Gastrocnemius medialis (tissue), 4 donors: ENCODE results near the gene MNAT1.

ENCODE experiments used
- CTCF ChIP-seq, 5 experiments: fragments of 450-650 bp in 3 of 5; fragments of 200-600 bp in 2 of 5; sonication (generic) in 2 of 5; IDR thresholded peaks in 4 of 5; conservative IDR thresholded peaks in 1 of 5; 1 replicate in 4 of 5; 2 replicates in 1 of 5; pipeline ENCODE4 v1.5.1; 2016 to 2019; ENCODE audit warnings: antibody characterized with exemption in 5 of 5, mild to moderate bottlenecking in 3 of 5, moderate library complexity in 3 of 5
- POLR2A ChIP-seq, 2 donors: fragments of 450-650 bp; IDR thresholded peaks; one replicate each; pipeline ENCODE4 v1.6.1; 2017; ENCODE audit warnings: antibody characterized with exemption in 2 of 2, mild to moderate bottlenecking in 2 of 2, moderate library complexity in 2 of 2

DNA sequence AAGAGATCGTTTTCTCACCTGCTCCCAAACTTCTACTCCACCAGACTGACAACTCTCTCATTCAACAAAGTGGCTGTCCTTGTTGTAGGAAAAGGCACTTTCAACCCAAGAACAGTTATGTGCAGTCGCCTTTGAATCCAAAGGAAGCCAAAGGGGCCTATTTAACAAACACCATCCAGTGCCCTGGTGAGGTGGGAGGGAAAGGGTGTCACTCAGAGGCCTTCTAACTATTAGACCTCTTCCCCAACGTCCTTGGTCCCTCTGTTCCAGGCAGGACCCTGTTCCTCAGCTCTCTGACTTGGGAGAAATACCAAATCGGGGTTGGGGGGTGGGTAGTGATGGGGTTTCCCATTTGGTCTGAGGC is 13.6 kb upstream of the MNAT1 start:
- no peak for TF ChIP-seq CTCF (IDR thresholded peaks at IDR 0.05 in 4 of 5, conservative IDR thresholded peaks at IDR 0.05 in 1 of 5)
- no peak for TF ChIP-seq POLR2A (IDR thresholded peaks at IDR 0.05)
